Ectodermal cell (in vitro differentiated cells): ENCODE data around the gene SPPL3.

Source experiments
- H3K27ac ChIP-seq: 2 replicates; pipeline ENCODE4 v1.7.0; 2013; ENCODE audit warnings: mild to moderate bottlenecking, low read depth, low read length; ENCODE audit not compliant: insufficient read depth, poor library complexity, severe bottlenecking
- H3K27me3 ChIP-seq: 2 replicates; pipeline ENCODE4 v1.7.0; 2013; ENCODE audit warnings: mild to moderate bottlenecking, low read length; ENCODE audit not compliant: insufficient read depth, control insufficient read depth, poor library complexity, severe bottlenecking
- H3K36me3 ChIP-seq: one replicate; pipeline ENCODE4 v1.7.0; 2013; ENCODE audit warnings: low read length; ENCODE audit not compliant: control insufficient read depth, insufficient read depth
- H3K4me1 ChIP-seq: one replicate; pipeline ENCODE4 v1.7.0; 2013; ENCODE audit warnings: low read length; ENCODE audit not compliant: control insufficient read depth, insufficient read depth
- H3K4me3 ChIP-seq: 2 replicates; pipeline ENCODE4 v1.7.0; 2013; ENCODE audit warnings: low read depth, low read length, control low read depth; ENCODE audit not compliant: insufficient read depth
- H3K9me3 ChIP-seq: 2 replicates; pipeline ENCODE4 v1.7.0; 2013; ENCODE audit warnings: mild to moderate bottlenecking, low read length, moderate library complexity; ENCODE audit not compliant: control insufficient read depth
- WGBS, 2 experiments: methylation state at CpG; one replicate each; pipeline ENCODE4 v1.1.7; 2013; ENCODE audit warnings: missing lambda C conversion rate in 2 of 2; 5-methylcytosine and 5-hydroxymethylcytosine counted together

The SPPL3 gene

DNA sequence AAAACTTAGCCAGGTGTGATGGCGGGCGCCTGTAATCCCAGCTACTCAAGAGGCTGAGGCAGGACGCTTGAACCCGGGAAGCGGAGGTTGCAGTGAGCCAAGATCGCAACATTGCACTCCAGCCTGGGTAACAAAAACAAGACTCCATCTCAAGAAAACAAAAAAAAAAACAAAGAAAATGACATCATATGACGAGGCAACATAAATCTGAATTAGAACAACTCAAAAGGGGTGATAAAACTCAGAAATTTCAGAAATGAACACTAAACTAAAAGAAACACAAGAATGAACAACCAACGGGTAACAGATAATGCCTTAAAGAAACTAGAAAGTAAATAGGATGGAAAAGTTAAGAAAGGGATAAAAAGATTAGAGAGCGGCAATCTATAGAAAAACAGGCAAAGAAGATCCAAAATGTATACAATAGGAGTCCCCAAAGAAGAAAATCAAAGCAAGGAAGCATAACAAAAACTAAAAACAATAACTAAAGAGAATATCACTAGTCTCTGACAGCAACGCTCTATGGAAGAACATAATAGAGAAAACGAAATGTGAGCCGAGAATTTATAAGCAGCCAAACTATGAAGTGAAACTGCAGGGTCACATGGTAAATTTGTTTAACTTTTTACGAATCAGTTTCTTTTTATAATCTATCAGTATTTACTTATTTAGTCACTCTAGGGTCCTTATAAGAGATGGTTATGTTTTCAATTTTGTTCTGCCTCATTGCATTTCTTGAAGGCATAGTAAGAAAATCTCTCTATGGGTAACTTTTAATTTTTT is 45.7 kb downstream of the SPPL3 start:
- no peaks in the 10 kb centered on the region for H3K27me3 ChIP-seq
- no peaks in the 10 kb centered on the region for H3K36me3 ChIP-seq
- no peak overlapping the region for H3K4me3 ChIP-seq
- no peaks in the 10 kb centered on the region for H3K9me3 ChIP-seq
- no peaks in the 10 kb centered on the region for H3K4me1 ChIP-seq
- WGBS, 2 experiments: 90 to 96% methylated on average over 11 to 12 of the region's 13 CpGs
- no peak overlapping the region for H3K27ac ChIP-seq

DNA sequence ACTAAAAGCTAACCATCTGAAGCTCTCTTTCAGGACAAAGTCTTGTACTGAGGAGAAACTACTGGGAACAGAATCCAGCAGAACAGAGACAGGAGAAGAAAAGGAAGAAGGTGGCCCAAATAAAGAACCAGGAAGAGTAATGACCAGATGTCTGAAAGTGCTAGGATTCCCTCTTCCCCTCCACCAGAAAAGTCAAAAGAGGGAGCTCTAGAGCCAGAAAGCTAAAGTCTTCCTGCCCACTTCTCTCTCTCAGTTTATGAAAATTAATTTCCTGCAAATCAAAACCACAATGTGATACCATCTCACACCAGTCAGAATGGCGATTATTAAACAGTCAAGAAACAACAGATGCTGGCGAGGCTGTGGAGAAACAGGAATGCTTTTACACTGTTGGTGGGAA is 47.2 kb downstream of the SPPL3 start:
- Histone ChIP-seq H3K4me3 (no peak overlapping the region), H3K27ac (no peak overlapping the region), H3K27me3 (no peaks in the 10 kb centered on the region), H3K9me3 (no peaks in the 10 kb centered on the region), H3K36me3 (no peaks in the 10 kb centered on the region), H3K4me1 (no peaks in the 10 kb centered on the region)
- WGBS, 2 experiments: 42% methylated on average over 2 of the region's 2 CpGs; no CpG with 5 or more reads in 1 of the 2 experiments

DNA sequence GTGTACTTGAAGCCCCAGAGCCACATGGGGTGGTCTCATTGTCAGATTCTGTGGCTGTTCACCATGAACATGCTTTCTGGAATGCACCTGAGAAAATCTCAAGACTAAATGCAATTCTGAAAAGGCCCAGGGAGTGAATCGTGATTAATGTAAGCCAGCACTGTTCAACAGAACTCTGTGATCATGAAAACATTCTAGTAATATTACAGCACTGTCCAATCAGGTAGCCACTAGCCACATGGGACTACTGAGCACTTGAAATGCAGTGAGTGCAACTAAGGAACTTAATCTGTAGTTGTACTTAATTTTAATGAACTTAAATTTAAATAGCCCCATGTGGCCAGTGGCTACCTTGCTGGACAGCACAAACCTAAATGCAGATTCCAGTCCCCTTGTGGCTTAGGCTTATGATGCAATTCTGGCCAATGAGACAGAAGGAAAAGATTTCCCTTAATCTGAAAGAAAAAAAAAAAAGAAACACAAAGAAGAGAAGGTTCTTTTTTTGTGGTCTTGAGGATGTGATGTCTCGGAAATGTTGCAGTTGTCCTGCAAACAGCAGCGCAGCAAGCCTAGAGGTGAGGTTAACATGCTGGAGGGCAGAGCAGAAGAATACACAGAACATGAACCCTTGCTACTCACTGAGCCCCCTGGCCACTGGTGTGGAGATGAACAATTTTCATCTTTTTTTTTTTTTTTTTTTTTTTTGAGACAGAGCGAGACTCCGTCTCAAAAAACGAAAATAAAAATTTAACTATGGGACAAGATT is 48.2 kb downstream of the SPPL3 start:
- WGBS, 2 experiments: 98% methylated on average over 5 to 6 of the region's 6 CpGs

DNA sequence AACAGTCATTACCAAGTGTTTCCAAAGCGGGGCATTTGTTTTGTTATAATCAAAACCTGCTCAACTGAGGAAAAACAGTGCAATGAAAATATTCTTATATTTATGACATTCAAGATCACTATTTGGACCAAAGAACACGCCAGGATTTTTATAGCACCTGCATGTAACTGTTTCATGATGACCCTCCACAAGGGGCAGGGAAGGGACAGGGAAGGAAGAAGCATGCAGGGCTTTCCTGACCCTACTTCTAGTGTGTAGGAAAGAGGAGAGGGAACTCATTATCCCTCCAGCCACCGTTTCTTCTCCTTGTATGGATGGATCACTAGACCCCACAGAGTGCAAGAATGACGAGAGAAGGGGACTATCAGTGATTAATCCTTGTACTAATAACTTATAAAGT is 49.4 kb downstream of the SPPL3 start:
- Histone ChIP-seq H3K9me3 (no peaks in the 10 kb centered on the region), H3K27ac (no peak overlapping the region), H3K4me1 (no peaks in the 10 kb centered on the region), H3K4me3 (no peak overlapping the region), H3K36me3 (no peaks in the 10 kb centered on the region), H3K27me3 (no peaks in the 10 kb centered on the region)
- WGBS, 2 experiments: 76 to 85% methylated on average over 3 to 4 of the region's 4 CpGs

More for the DNA sequence above, 48.2 kb downstream of the SPPL3 start:
- Histone ChIP-seq H3K4me3 (no peak overlapping the region), H3K4me1 (no peaks in the 10 kb centered on the region), H3K9me3 (no peaks in the 10 kb centered on the region), H3K27ac (no peak overlapping the region), H3K36me3 (no peaks in the 10 kb centered on the region), H3K27me3 (no peaks in the 10 kb centered on the region)

DNA sequence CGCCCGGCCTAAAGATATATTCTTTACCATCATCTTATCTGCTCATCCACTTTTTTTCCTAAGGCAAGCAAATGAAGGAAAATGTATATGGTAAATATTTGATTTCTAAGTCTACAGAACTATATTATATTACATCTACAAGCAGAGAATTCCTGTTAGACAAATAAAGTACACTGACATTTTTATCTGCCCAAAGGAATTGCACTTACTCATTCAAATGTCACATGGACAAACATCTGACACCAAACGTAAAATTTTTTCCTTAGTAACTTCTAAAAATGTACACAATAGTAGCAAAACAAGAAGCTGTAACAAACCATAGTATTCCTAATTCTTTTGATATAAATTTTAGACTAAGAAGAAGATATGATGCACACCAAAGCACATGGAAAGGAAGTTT is 51.0 kb downstream of the SPPL3 start:
- Histone ChIP-seq H3K27me3 (no peaks in the 10 kb centered on the region), H3K9me3 (no peaks in the 10 kb centered on the region), H3K36me3 (no peaks in the 10 kb centered on the region), H3K4me3 (no peak overlapping the region), H3K4me1 (no peaks in the 10 kb centered on the region), H3K27ac (no peak overlapping the region)
- 80 to 85% methylated on average over 1 to 3 of the region's 3 CpGs for WGBS, 2 experiments

DNA sequence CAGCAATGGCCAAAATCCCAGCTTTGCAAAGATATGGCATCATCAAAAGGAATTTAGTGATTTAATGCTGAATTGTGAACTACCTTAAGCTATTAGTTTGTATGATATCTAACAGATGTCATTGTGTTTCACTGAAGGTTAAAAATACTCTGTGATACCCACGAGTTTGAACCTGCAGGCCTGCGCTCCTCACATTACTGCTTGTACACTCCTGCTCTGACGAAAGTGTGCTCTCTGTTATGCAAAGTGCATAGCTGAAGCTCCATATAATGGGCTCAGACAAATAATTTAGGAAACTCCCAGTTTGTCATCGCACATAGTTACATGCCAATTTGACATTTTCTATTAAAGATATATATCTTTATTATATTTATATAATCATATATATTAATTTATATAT is 52.2 kb downstream of the SPPL3 start:
- Histone ChIP-seq H3K4me1 (no peaks in the 10 kb centered on the region), H3K27me3 (no peaks in the 10 kb centered on the region), H3K36me3 (no peaks in the 10 kb centered on the region), H3K9me3 (no peaks in the 10 kb centered on the region), H3K27ac (no peak overlapping the region), H3K4me3 (no peak overlapping the region)
- 65 to 66% methylated on average over 3 of the region's 4 CpGs for WGBS, 2 experiments

DNA sequence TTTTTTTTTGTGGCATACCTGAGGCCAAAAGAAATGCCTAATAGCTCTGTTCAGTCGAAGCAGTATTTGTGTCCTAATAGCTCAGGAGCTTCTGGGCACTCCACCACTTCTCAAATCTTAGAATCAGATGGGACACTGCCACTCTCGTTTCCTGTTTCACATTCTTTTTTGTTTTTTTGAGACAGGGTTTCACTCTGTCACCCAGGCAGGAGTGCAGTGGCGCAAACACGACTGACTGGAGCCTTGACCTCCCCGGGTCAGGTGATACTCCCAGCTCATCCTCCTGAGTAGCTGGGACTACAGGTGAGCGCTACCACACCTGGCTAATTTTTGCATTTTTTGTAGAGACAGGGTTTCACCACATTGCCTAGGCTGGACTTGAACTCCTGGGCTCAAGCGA is 52.7 kb downstream of the SPPL3 start:
- H3K36me3 ChIP-seq: no peaks in the 10 kb centered on the region
- H3K4me3 ChIP-seq: no peak overlapping the region
- no peaks in the 10 kb centered on the region for H3K27me3 ChIP-seq
- 92 to 95% methylated on average over 7 of the region's 7 CpGs for WGBS, 2 experiments
- H3K27ac ChIP-seq: no peak overlapping the region
- no peaks in the 10 kb centered on the region for H3K9me3 ChIP-seq
- no peaks in the 10 kb centered on the region for H3K4me1 ChIP-seq

DNA sequence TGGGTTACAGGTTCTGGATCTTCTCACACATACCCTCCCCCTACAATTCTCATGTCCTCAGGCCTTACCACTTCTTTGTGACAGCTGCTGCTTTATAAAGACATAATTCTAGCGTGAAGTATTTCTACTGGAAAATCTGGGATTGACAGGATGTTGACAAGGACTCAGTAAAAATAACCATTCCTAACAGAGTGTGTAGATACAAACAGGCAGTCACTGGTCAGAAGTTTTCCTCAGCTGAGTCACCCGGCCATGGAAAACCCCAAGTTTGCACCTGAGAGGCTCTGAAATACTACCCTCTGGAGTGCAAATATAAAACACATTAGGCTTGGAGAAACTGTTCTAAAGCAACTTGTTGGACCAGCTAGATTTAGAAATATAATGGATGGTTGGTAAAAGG is 54.4 kb downstream of the SPPL3 start:
- H3K36me3 ChIP-seq: no peaks in the 10 kb centered on the region
- H3K27ac ChIP-seq: no peak overlapping the region
- no peak overlapping the region for H3K4me3 ChIP-seq
- H3K4me1 ChIP-seq: no peaks in the 10 kb centered on the region
- 96 to 98% methylated on average over 2 of the region's 2 CpGs for WGBS, 2 experiments
- H3K9me3 ChIP-seq: no peaks in the 10 kb centered on the region
- H3K27me3 ChIP-seq: no peaks in the 10 kb centered on the region

DNA sequence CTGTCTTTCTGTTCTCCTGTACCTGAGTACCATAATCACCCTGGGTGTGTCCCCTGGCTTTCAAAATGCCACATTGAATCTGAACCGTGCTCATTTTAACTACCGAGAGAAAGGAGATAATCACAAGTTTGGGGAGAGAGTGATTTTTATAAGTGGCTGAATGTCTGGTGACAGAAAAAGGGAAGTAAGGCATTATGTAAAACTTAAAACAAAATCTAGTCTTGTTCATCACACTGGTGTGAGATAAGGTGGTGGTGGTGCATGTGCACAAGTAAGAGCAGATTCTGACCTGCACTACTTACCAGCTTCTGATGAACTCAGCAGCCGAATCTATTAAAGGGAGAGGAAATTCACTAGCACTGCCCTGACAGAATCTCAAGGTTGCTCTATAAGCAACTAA is 56.3 kb downstream of the SPPL3 start:
- 95 to 97% methylated on average over 3 of the region's 3 CpGs for WGBS, 2 experiments
- no peaks in the 10 kb centered on the region for H3K36me3 ChIP-seq
- H3K4me1 ChIP-seq: no peaks in the 10 kb centered on the region
- H3K27ac ChIP-seq: no peak overlapping the region
- H3K27me3 ChIP-seq: no peaks in the 10 kb centered on the region
- H3K9me3 ChIP-seq: no peaks in the 10 kb centered on the region
- no peak overlapping the region for H3K4me3 ChIP-seq

DNA sequence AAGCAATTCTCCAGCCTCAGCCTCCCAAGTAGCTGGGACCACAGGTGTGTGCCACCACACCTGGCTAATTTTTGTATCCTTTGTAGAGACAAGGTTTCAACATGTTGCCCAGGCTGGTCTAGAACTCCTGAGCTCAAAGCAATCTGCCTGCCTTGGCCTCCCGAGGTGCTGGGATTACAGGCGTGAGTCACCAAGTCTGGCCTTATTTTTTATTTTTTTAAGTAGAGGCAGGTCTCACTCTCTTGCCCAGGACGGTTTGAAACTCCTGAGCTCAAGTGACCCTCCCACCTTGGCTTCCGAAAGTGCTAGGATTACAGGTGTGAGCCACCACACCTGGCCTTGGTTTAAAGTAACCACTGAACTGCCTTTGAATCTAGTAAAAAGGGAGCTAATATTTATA is 56.8 kb downstream of the SPPL3 start:
- Histone ChIP-seq H3K27ac (no peak overlapping the region), H3K9me3 (no peaks in the 10 kb centered on the region), H3K36me3 (no peaks in the 10 kb centered on the region), H3K4me1 (no peaks in the 10 kb centered on the region), H3K4me3 (no peak overlapping the region), H3K27me3 (no peaks in the 10 kb centered on the region)
- 84 to 91% methylated on average over 4 of the region's 4 CpGs for WGBS, 2 experiments
